ENCODE data around the gene CDH7.

Gene CDH7

GRCh38 chr18:65922103-65922502, 171.3 kb downstream of the CDH7 start:
- Histone ChIP-seq H3K4me3 (ENCODE audit: low read depth in 1 of 2, low read length in 2 of 2) (no peak overlapping the region), H3K27ac (ENCODE audit: low read length) (no peak overlapping the region), H3K4me1 (ENCODE audit: insufficient read depth, low read length) (no peaks in the 10 kb centered on the region), H3K9ac (ENCODE audit: low read depth, low read length) (no peak overlapping the region), H4K20me1 (ENCODE audit: insufficient read depth, low read length) (no peaks in the 10 kb centered on the region), H3K4me2 (ENCODE audit: insufficient read depth, low read length) (no peak overlapping the region), H3K36me3 (ENCODE audit: insufficient read depth, low read length) (no peaks in the 10 kb centered on the region), H3K79me2 (ENCODE audit: insufficient read depth, low read length) (no peaks in the 10 kb centered on the region), H3K9me3 (ENCODE audit: insufficient read depth, low read length, severe bottlenecking) (no peaks in the 10 kb centered on the region), H3K27me3 (ENCODE audit: insufficient read depth, low read length, poor library complexity) (no peaks in the 10 kb centered on the region), H2AFZ (ENCODE audit: low read depth, low read length) (no peak overlapping the region)
- DNase-seq, result no peak
- no peak for ATAC-seq (ENCODE audit: insufficient read depth, low read depth)
- TF ChIP-seq EZH2 (IDR thresholded peaks at IDR 0.05; ENCODE audit: borderline replicate concordance, low read depth, low read length, severe bottlenecking), result no peak
- TF ChIP-seq CTCF (IDR thresholded peaks at IDR 0.05; ENCODE audit: borderline replicate concordance, extremely low read depth, low read length, poor library complexity, severe bottlenecking), result no peak

- ATAC-seq (ENCODE audit: insufficient read depth, low read depth), result no peak
- Histone ChIP-seq H3K4me1 (ENCODE audit: insufficient read depth, low read length) (no peaks in the 10 kb centered on the region), H4K20me1 (ENCODE audit: insufficient read depth, low read length) (no peaks in the 10 kb centered on the region), H3K27ac (ENCODE audit: low read length) (no peak overlapping the region), H3K36me3 (ENCODE audit: insufficient read depth, low read length) (no peaks in the 10 kb centered on the region), H3K27me3 (ENCODE audit: insufficient read depth, low read length, poor library complexity) (no peaks in the 10 kb centered on the region), H2AFZ (ENCODE audit: low read depth, low read length) (no peak overlapping the region), H3K4me3 (ENCODE audit: low read depth in 1 of 2, low read length in 2 of 2) (no peak overlapping the region), H3K4me2 (ENCODE audit: insufficient read depth, low read length) (no peak overlapping the region), H3K9ac (ENCODE audit: low read depth, low read length) (no peak overlapping the region), H3K79me2 (ENCODE audit: insufficient read depth, low read length) (no peaks in the 10 kb centered on the region), H3K9me3 (ENCODE audit: insufficient read depth, low read length, severe bottlenecking) (no peaks in the 10 kb centered on the region)
- no peak for TF ChIP-seq CTCF (IDR thresholded peaks at IDR 0.05; ENCODE audit: borderline replicate concordance, extremely low read depth, low read length, poor library complexity, severe bottlenecking)
- TF ChIP-seq EZH2 (IDR thresholded peaks at IDR 0.05; ENCODE audit: borderline replicate concordance, low read depth, low read length, severe bottlenecking), result no peak
- no peak for DNase-seq
Measured at GRCh38 chr18:65924904-65925303, 174.1 kb downstream of the CDH7 start.

GRCh38 chr18:65934874-65935273, 184.1 kb downstream of the CDH7 start:
- TF ChIP-seq EZH2 (IDR thresholded peaks at IDR 0.05; ENCODE audit: borderline replicate concordance, low read depth, low read length, severe bottlenecking) (no peak), CTCF (IDR thresholded peaks at IDR 0.05; ENCODE audit: borderline replicate concordance, extremely low read depth, low read length, poor library complexity, severe bottlenecking) (no peak)
- Histone ChIP-seq H3K4me2 (ENCODE audit: insufficient read depth, low read length) (no peak overlapping the region), H3K9ac (ENCODE audit: low read depth, low read length) (no peak overlapping the region), H3K36me3 (ENCODE audit: insufficient read depth, low read length) (no peaks in the 10 kb centered on the region), H3K27ac (ENCODE audit: low read length) (no peak overlapping the region), H3K4me1 (ENCODE audit: insufficient read depth, low read length) (no peaks in the 10 kb centered on the region), H3K4me3 (ENCODE audit: low read depth in 1 of 2, low read length in 2 of 2) (no peak overlapping the region), H3K9me3 (ENCODE audit: insufficient read depth, low read length, severe bottlenecking) (no peaks in the 10 kb centered on the region), H4K20me1 (ENCODE audit: insufficient read depth, low read length) (no peaks in the 10 kb centered on the region), H2AFZ (ENCODE audit: low read depth, low read length) (no peak overlapping the region), H3K79me2 (ENCODE audit: insufficient read depth, low read length) (no peaks in the 10 kb centered on the region), H3K27me3 (ENCODE audit: insufficient read depth, low read length, poor library complexity) (no peaks in the 10 kb centered on the region)
- DNase-seq (no peak), ATAC-seq (ENCODE audit: insufficient read depth, low read depth) (no peak)

- TF ChIP-seq EZH2 (IDR thresholded peaks at IDR 0.05; ENCODE audit: borderline replicate concordance, low read depth, low read length, severe bottlenecking) (no peak), CTCF (IDR thresholded peaks at IDR 0.05; ENCODE audit: borderline replicate concordance, extremely low read depth, low read length, poor library complexity, severe bottlenecking) (no peak)
- H3K27me3 ChIP-seq (ENCODE audit: insufficient read depth, low read length, poor library complexity), result no peaks in the 10 kb centered on the region
- no peaks in the 10 kb centered on the region for H3K36me3 ChIP-seq (ENCODE audit: insufficient read depth, low read length)
- H3K4me1 ChIP-seq (ENCODE audit: insufficient read depth, low read length), result no peaks in the 10 kb centered on the region
- H3K9me3 ChIP-seq (ENCODE audit: insufficient read depth, low read length, severe bottlenecking), result no peaks in the 10 kb centered on the region
- no peak overlapping the region for H3K9ac ChIP-seq (ENCODE audit: low read depth, low read length)
- no peak for ATAC-seq (ENCODE audit: insufficient read depth, low read depth)
- no peak overlapping the region for H3K4me2 ChIP-seq (ENCODE audit: insufficient read depth, low read length)
- no peak for DNase-seq
- H4K20me1 ChIP-seq (ENCODE audit: insufficient read depth, low read length), result no peaks in the 10 kb centered on the region
- H2AFZ ChIP-seq (ENCODE audit: low read depth, low read length), result no peak overlapping the region
- H3K4me3 ChIP-seq (ENCODE audit: low read depth in 1 of 2, low read length in 2 of 2), result no peak overlapping the region
- H3K79me2 ChIP-seq (ENCODE audit: insufficient read depth, low read length), result no peaks in the 10 kb centered on the region
- H3K27ac ChIP-seq (ENCODE audit: low read length), result no peak overlapping the region
Measured at GRCh38 chr18:65936678-65937077, 185.9 kb downstream of the CDH7 start.

All from DND-41 (cell line).